ENCODE data around the gene SOWAHA.
A peak's percentile ranks its signal among the peaks of the same experiment; 100 is the strongest.

Gene SOWAHA

GRCh38 chr5:132812781-132813598, at the start of gene SOWAHA:
Gene SOWAHA (plus strand): TSS chr5:132813302. CDS start chr5:132813622, 320 bp downstream.
- no peak for DNase-seq (ENCODE audit: low read depth)

DNA sequence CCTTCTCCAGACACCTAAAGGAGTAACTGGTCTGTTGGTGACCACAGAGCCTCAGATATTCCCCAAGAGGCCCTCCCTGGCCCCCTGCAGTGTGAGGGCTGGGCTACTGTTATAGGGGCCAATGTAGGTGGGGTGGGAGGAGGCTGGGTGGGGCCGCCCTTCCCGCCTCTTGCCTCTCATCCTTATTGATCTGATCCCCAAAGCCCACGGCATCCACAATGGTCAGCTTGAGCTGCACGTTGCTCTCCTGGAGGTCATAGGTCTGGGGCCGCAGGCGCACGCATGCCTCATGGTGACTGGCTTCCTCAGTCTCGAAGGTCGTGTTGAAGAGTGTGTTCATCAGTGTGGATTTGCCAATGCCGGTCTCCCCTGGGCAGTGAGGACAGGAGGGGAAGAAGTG, 49.1 kb upstream of the SOWAHA start:
- no peak for DNase-seq (ENCODE audit: low read depth)

- no peak for DNase-seq (ENCODE audit: low read depth)
Observed at GRCh38 chr5:132764671-132765238, 48.3 kb upstream of the SOWAHA start.

DNA sequence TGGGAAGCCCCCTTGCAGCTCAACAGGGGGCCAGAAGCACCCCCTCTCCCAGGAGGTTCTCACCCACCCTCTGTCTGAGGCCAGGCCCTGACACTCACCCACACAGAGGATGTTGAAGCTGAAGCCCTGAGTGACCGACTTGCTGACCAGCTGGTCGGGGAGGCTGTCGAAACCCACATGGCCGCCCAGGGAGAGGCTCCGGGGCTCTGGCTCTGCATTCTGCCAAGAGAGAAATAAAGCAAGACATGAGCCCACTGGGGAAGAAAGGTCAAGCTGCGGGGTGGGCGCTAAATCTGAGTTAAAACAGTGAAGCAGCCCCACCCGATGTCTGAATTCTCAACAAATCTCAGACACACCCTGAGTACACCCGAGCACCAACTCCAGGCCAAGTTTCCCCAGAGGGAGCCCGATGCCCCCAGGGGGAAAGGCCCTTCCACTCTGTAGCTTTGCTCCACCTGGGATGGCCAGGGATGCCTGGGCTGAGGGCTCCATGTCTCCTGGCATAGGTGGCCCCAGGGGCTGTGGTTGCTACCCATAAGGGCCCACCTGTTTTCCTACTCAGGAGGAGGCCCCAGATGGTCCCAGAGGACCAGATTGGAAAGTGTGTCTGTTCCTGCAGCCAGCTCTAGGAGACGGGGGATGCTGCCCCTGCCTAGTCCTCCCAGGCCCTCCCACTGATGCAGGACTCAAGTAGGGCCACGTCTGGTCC, 47.6 kb upstream of the SOWAHA start:
- no peak for DNase-seq (ENCODE audit: low read depth)

GRCh38 chr5:132766020-132766805, 46.9 kb upstream of the SOWAHA start:
- DNase-seq (ENCODE audit: low read depth): no peak

DNA sequence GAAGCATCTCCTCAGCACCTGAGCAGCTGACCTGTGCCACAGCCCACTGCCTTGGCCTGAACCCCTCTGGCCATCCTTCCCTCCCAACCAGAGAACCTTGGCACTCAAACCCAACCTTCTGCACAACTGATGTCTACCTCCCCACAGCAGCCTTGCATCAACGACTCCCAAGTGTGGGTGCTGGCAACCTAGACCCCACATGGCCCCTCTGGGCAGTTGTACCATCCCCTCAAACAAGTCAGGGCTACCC, 46.4 kb upstream of the SOWAHA start:
- no peak for DNase-seq (ENCODE audit: low read depth)

DNA sequence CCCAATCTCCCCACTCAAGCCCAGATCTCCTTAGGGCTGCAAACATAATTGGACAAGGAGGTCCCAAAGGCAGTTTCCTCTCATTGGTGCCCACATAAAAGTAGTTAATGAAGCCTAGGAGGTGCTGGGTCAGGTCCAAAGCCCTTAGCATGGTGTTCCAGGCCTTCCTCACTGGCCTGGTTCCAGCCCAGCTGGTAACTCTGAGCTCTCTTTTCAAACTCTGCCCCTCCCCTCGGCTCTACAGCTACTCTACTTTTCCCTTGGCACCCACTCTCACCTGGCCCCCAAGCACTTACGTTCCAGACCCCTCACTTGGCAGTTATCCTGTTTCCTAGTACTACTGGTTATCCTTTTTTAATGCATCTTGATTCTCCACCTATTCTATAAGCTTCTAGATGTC, 46.0 kb upstream of the SOWAHA start:
- peak; percentile 27 for DNase-seq (ENCODE audit: low read depth)

GRCh38 chr5:132768485-132768868, 44.6 kb upstream of the SOWAHA start:
- peak; percentile 55 for DNase-seq (ENCODE audit: low read depth)

- peak; percentile 27 for DNase-seq (ENCODE audit: low read depth)
Observed at GRCh38 chr5:132770476-132771159, 42.5 kb upstream of the SOWAHA start.

GRCh38 chr5:132771503-132771998, 41.6 kb upstream of the SOWAHA start:
- peak; percentile 97 for DNase-seq (ENCODE audit: low read depth)

DNA sequence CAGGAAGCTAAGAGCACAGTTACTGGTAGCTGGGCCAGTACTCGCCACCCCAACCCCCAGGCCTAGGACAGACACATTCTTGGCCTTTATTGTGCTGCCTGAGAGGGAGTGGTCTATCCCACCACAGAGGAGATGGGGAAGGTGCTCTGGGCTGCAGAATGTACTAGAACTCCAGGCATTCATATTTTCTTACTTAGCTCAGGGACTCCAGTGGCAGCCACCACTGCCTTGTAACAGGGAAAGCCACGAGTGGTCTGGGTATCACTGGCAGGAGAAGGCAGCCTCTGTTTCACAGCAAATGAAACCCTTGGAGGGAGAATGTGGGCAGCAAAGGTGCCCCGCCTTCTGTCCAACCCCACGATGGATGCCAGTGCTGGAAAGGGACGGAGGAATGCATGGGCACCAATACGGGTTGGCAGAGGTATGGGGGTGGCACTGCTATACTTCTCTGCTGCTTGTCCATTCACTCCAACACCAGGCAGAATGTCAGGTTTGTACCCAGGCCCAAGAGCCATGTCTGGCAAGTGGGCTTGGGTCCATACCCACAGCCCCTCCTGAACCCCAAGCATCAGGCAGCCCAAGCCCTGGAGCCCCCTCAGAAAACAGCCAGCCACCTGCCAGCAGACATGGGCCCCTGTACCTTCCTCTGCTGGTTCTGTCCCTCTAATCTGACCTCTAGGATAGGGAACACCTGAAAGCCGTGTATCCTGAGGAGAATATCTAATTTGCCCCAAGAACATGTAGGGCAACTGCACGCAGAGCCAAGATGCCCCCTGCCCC, 40.6 kb upstream of the SOWAHA start:
- peak; percentile 74 for DNase-seq (ENCODE audit: low read depth)

- DNase-seq (ENCODE audit: low read depth): no peak
Observed at GRCh38 chr5:132773114-132773513, 40.0 kb upstream of the SOWAHA start.

DNA sequence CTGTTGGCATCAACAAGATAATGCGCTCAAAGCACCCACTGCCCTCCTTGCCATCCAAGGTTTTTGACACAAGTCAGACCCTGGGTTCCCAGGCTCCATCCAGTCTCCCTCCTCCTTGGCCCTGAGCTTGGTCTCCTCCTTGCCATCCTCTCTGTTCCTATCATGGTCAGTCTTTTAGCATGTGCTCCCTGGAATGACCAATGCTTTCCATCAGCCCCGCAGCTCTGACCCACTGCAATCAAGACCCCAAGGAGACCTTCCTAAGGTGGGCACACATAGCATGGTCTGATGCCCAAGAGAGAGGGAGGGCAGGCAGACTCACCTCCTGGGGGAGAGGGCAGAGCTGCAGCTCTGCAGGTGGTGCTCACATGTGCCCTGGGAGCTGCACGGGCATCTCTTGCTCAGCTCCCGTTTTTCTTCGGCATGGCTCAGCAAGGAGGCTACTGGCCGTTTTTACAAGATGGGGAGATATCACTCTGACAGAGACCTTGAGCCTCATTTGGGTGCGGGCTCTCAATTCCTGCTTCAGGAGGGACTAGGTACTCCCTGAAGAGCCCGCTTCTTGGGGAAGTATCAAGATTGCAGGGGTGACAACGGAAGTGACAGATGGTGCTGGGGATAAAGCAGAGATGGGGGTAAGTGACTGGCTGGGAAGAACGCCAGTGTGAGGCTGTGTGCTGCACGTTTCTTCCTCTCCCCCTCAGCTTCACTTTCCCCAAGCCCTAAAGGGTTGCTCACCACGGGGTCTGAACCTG, 39.3 kb upstream of the SOWAHA start:
- DNase-seq (ENCODE audit: low read depth): no peak

- DNase-seq (ENCODE audit: low read depth): no peak
Observed at GRCh38 chr5:132774406-132774805, 38.7 kb upstream of the SOWAHA start.

DNA sequence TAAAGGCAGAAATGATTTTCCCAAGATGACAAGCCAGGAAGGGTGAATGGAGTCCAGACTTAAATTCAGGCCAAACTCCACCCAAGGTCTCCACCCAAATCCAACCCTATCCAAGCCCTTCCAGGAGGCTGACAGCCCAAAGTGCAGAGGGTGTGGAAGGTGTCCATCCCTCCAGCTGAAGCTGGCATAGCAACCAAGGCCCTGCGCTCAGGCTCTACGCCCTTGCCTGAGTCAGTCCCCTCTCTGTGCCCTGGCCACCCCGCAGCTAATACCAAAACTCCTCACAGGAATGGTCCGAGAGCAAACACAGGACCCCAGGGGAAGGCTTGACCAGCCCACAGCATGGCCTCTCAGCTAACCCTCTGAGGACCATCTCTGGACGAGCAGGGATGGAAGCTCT, 38.2 kb upstream of the SOWAHA start:
- no peak for DNase-seq (ENCODE audit: low read depth)

DNA sequence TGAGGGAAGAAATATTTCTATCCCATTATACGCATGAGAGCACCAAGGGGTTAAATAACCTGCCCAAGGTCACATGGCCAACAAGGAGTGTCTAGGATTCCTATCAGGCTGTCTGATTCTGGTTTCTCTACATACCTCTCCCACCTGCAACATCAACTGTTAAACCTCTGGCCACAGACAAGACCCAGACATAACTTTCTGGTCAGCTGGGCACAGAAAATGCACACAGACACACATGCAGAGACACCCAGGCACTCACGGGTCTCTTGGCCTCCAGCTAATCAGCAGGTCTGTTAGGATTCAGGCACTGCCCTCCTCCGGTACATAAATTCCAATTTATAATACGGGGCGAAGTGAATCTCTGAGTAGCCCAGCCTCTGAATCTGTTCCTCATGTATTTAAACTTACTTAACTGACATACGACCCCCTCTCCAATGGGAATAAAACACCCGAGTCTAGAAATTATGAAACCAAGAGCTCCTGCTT, 37.6 kb upstream of the SOWAHA start:
- DNase-seq (ENCODE audit: low read depth): peak; percentile 23

- DNase-seq (ENCODE audit: low read depth): peak; percentile 71
Observed at GRCh38 chr5:132776131-132776937, 36.8 kb upstream of the SOWAHA start.

DNA sequence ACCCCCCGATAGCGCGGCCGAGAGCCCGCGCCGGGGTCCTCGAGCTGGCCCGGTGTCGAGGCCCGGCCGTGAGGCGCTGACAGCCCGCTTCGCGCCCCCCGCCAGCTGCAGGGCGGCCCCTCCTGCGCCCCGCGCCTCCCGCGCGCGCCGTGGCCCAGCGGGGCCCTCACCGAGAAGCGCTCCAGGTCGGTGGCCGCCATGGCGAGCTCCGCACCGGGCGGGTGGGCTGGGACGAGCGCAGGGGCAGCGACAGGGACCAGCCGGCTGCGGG, 36.2 kb upstream of the SOWAHA start:
- no peak for DNase-seq (ENCODE audit: low read depth)
